Nucleus accumbens (tissue), 56 donors: ENCODE data around the gene STK10.

Source experiments
- DNase-seq, 56 donors: peaks; one replicate each; lab custom pipeline; 2025; lab: John Stamatoyannopoulos, UW

The STK10 gene

DNA sequence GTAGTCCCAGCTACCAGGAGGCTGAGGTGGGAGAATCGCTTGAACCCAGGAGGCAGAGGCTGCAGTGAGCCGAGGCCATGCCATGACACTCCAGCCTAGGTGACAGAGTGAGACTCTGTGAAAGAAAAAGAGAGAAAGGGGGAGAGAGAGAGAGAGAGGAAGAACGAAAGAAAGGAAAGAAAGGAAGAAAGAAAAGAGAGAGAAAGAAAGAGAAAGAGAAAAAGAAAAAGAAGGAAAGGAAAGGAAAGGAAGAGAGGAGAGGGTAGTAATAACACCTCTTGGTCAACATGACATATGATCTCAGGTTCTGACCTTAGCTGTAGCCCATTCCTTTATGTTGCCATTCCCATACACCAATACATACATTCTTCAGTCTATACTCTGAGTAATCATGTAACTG, 195.7 kb downstream of the STK10 start:
- DNase-seq, result no peak
